SK-N-SH treated with all-trans-retinoic acid at 6 μM for 48 hours (cell line): ENCODE measurements around the gene FOXN3.

Experiments
- ATAC-seq: fragments of 200-7000 bp; cut with Tn5 transposase; 3 replicates; pipeline ENCODE4 v1.9.1; 2020; ENCODE audit warnings: mild to moderate bottlenecking, moderate library complexity
- ARNTL ChIP-seq: fragments of 450-650 bp; formaldehyde crosslinking; IDR thresholded peaks from 2 replicates; pipeline ENCODE4 v1.5.0; 2020; ENCODE audit warnings: low read depth, mild to moderate bottlenecking, moderate library complexity, borderline replicate concordance
- BACH2 ChIP-seq: fragments of 250-450 bp; sonication (Bioruptor Pico); IDR thresholded peaks from 2 replicates; pipeline ENCODE4 v1.9.0; 2021; ENCODE audit warnings: mild to moderate bottlenecking, borderline replicate concordance
- CSDC2 ChIP-seq: fragments of 250-450 bp; sonication (Bioruptor Pico); IDR thresholded peaks from 2 replicates; pipeline ENCODE4 v1.5.0; 2020; ENCODE audit warnings: mild to moderate bottlenecking, moderate library complexity
- ESRRG ChIP-seq: fragments of 250-450 bp; sonication (Bioruptor Pico); IDR thresholded peaks from 2 replicates; pipeline ENCODE4 v1.6.1; 2021; ENCODE audit warnings: mild to moderate bottlenecking
- GLIS3 ChIP-seq: fragments of 250-450 bp; sonication (Bioruptor Pico); IDR thresholded peaks from 2 replicates; pipeline ENCODE4 v1.5.0; 2020; ENCODE audit warnings: mild to moderate bottlenecking, moderate library complexity
- ISL1 ChIP-seq: fragments of 250-450 bp; sonication (Bioruptor Pico); IDR thresholded peaks from 2 replicates; pipeline ENCODE4 v2.1.2; 2022; ENCODE audit warnings: mild to moderate bottlenecking, moderate library complexity
- OSR1 ChIP-seq: fragments of 250-450 bp; sonication (Bioruptor Pico); IDR thresholded peaks from 2 replicates; pipeline ENCODE4 v1.8.0; 2022; ENCODE audit warnings: moderate library complexity, mild to moderate bottlenecking, inconsistent platforms
- PPARA ChIP-seq: fragments of 250-450 bp; sonication (Bioruptor Pico); IDR thresholded peaks from 2 replicates; pipeline ENCODE4 v1.5.0; 2020; ENCODE audit warnings: mild to moderate bottlenecking, borderline replicate concordance
- RARB ChIP-seq: fragments of 250-450 bp; sonication (Bioruptor Pico); IDR thresholded peaks from 2 replicates; pipeline ENCODE4 v1.8.0; 2021; ENCODE audit warnings: mild to moderate bottlenecking, moderate library complexity
- SNAI2 ChIP-seq: fragments of 250-450 bp; sonication (Bioruptor Pico); IDR thresholded peaks from 2 replicates; pipeline ENCODE4 v1.5.0; 2020; ENCODE audit warnings: mild to moderate bottlenecking, moderate library complexity
- TCF4 ChIP-seq: fragments of 250-450 bp; sonication (Bioruptor Pico); IDR thresholded peaks from 2 replicates; pipeline ENCODE4 v1.8.0; 2021; ENCODE audit warnings: mild to moderate bottlenecking, moderate library complexity, borderline replicate concordance
- TOX ChIP-seq: fragments of 250-450 bp; sonication (Bioruptor Pico); IDR thresholded peaks from 2 replicates; pipeline ENCODE4 v1.8.0; 2021; ENCODE audit warnings: mild to moderate bottlenecking, moderate library complexity, borderline replicate concordance
- ZC3H10 ChIP-seq: fragments of 250-450 bp; sonication (Bioruptor Pico); IDR thresholded peaks from 2 replicates; pipeline ENCODE4 v1.5.1; 2021; ENCODE audit warnings: mild to moderate bottlenecking, moderate library complexity
- ZFP3 ChIP-seq: fragments of 250-450 bp; sonication (Bioruptor Pico); IDR thresholded peaks from 2 replicates; pipeline ENCODE4 v1.5.0; 2020; ENCODE audit warnings: mild to moderate bottlenecking, moderate library complexity
- ZFP30 ChIP-seq: fragments of 450-650 bp; formaldehyde crosslinking; IDR thresholded peaks from 2 replicates; pipeline ENCODE4 v1.5.0; 2022; ENCODE audit warnings: mild to moderate bottlenecking, moderate library complexity
- ZNF565 ChIP-seq: fragments of 450-650 bp; formaldehyde crosslinking; conservative IDR thresholded peaks from 2 replicates; pipeline ENCODE4 v1.5.0; 2020; ENCODE audit warnings: low read depth, mild to moderate bottlenecking, moderate library complexity
- ZNF70 ChIP-seq: fragments of 450-650 bp; formaldehyde crosslinking; IDR thresholded peaks from 2 replicates; pipeline ENCODE4 v1.5.0; 2020; ENCODE audit warnings: mild to moderate bottlenecking, moderate library complexity
- TF ChIP-seq, protein P1 (sequence below): fragments of 250-450 bp; sonication (Bioruptor Pico); IDR thresholded peaks from 2 replicates; pipeline ENCODE4 v1.8.0; 2021; ENCODE audit warnings: low read depth, mild to moderate bottlenecking, moderate library complexity, borderline replicate concordance
- TF ChIP-seq, protein P2 (sequence below): fragments of 250-450 bp; sonication (Bioruptor Pico); IDR thresholded peaks from 2 replicates; pipeline ENCODE4 v1.5.1; 2021; ENCODE audit warnings: mild to moderate bottlenecking, moderate library complexity
- TF ChIP-seq, protein P3 (sequence below): fragments of 250-450 bp; sonication (Bioruptor Pico); IDR thresholded peaks from 2 replicates; pipeline ENCODE4 v1.5.1; 2020; ENCODE audit warnings: low read depth, mild to moderate bottlenecking, moderate library complexity
- TF ChIP-seq, protein P4 (sequence below): fragments of 250-450 bp; sonication (Bioruptor Pico); IDR thresholded peaks from 2 replicates; pipeline ENCODE4 v1.5.0; 2020; ENCODE audit warnings: mild to moderate bottlenecking, moderate library complexity

Gene FOXN3

DNA sequence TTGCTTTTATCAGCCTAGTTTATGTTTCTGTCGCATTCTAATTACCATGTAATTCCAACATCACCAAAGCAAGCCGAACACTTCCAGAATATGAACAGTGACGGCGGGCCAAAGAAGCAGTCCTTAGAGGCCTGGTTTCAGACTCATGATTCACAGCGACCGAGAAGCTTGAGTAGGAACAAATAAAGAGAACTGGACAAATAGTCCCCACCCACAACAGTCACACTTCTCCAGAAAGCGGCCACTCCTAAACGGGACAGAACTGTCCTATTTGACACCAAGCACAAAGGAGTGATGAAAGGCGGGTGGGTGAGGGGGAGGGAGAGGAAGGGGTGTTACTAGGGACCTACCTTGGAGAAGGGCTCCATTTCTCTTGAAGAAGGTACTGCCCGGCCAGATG is 136.4 kb downstream of the FOXN3 start:
- TF ChIP-seq ZFP3 (CRISPR knock-in tag) (no peak), GLIS3 (CRISPR knock-in tag) (no peak), TCF4 (no peak), ZFP30 (no peak), SNAI2 (CRISPR knock-in tag) (no peak), OSR1 (CRISPR knock-in tag) (no peak), ZNF565 (no peak), ISL1 (CRISPR knock-in tag) (no peak), PPARA (no peak), ARNTL (no peak)
- TF ChIP-seq, protein P1, sequence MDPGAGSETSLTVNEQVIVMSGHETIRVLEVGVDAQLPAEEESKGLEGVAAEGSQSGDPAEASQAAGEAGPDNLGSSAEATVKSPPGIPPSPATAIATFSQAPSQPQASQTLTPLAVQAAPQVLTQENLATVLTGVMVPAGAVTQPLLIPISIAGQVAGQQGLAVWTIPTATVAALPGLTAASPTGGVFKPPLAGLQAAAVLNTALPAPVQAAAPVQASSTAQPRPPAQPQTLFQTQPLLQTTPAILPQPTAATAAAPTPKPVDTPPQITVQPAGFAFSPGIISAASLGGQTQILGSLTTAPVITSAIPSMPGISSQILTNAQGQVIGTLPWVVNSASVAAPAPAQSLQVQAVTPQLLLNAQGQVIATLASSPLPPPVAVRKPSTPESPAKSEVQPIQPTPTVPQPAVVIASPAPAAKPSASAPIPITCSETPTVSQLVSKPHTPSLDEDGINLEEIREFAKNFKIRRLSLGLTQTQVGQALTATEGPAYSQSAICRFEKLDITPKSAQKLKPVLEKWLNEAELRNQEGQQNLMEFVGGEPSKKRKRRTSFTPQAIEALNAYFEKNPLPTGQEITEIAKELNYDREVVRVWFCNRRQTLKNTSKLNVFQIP (CRISPR knock-in tag), result no peak
- TF ChIP-seq, protein P2, sequence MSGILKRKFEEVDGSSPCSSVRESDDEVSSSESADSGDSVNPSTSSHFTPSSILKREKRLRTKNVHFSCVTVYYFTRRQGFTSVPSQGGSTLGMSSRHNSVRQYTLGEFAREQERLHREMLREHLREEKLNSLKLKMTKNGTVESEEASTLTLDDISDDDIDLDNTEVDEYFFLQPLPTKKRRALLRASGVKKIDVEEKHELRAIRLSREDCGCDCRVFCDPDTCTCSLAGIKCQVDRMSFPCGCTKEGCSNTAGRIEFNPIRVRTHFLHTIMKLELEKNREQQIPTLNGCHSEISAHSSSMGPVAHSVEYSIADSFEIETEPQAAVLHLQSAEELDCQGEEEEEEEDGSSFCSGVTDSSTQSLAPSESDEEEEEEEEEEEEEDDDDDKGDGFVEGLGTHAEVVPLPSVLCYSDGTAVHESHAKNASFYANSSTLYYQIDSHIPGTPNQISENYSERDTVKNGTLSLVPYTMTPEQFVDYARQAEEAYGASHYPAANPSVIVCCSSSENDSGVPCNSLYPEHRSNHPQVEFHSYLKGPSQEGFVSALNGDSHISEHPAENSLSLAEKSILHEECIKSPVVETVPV (CRISPR knock-in tag), result no peak

DNA sequence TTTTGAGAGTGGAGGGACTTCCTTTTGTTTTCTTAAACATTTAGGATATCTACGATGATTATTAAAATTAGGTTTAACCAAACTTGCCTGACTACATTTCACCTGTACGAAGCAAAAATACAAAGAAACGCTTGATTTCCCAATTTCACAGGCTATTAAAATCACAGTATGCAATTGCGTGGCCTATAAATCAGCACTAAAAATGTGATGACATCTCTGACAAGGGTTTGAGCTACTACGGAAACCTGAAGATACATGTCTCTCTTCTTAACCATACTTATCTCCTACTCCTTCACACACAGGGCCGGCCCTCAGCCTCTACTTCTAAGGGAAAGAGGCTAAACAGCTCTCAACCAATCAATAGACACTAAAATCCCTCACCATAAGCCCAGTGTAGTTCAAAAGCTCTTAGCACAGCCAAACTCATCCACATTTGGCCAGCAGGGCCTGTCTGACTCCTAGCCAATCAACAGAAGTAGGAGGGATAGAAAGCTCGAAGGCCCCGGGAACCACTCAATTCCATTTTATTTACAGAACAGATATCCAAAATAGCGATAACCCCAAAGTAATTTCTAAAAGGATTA is 137.3 kb downstream of the FOXN3 start:
- TF ChIP-seq, protein P3, sequence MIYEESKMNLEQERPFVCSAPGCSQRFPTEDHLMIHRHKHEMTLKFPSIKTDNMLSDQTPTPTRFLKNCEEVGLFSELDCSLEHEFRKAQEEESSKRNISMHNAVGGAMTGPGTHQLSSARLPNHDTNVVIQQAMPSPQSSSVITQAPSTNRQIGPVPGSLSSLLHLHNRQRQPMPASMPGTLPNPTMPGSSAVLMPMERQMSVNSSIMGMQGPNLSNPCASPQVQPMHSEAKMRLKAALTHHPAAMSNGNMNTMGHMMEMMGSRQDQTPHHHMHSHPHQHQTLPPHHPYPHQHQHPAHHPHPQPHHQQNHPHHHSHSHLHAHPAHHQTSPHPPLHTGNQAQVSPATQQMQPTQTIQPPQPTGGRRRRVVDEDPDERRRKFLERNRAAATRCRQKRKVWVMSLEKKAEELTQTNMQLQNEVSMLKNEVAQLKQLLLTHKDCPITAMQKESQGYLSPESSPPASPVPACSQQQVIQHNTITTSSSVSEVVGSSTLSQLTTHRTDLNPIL (CRISPR knock-in tag), result no peak
- TF ChIP-seq TCF4 (no peak), OSR1 (CRISPR knock-in tag) (no peak), ISL1 (CRISPR knock-in tag) (no peak), SNAI2 (CRISPR knock-in tag) (no peak), ZFP3 (CRISPR knock-in tag) (no peak), ZNF565 (no peak), ZNF70 (CRISPR knock-in tag) (no peak), CSDC2 (CRISPR knock-in tag) (no peak), ARNTL (no peak), RARB (CRISPR knock-in tag) (no peak), TOX (CRISPR knock-in tag) (no peak), ESRRG (CRISPR knock-in tag) (no peak)
- TF ChIP-seq, protein P1 (CRISPR knock-in tag), result no peak
- TF ChIP-seq, protein P4, sequence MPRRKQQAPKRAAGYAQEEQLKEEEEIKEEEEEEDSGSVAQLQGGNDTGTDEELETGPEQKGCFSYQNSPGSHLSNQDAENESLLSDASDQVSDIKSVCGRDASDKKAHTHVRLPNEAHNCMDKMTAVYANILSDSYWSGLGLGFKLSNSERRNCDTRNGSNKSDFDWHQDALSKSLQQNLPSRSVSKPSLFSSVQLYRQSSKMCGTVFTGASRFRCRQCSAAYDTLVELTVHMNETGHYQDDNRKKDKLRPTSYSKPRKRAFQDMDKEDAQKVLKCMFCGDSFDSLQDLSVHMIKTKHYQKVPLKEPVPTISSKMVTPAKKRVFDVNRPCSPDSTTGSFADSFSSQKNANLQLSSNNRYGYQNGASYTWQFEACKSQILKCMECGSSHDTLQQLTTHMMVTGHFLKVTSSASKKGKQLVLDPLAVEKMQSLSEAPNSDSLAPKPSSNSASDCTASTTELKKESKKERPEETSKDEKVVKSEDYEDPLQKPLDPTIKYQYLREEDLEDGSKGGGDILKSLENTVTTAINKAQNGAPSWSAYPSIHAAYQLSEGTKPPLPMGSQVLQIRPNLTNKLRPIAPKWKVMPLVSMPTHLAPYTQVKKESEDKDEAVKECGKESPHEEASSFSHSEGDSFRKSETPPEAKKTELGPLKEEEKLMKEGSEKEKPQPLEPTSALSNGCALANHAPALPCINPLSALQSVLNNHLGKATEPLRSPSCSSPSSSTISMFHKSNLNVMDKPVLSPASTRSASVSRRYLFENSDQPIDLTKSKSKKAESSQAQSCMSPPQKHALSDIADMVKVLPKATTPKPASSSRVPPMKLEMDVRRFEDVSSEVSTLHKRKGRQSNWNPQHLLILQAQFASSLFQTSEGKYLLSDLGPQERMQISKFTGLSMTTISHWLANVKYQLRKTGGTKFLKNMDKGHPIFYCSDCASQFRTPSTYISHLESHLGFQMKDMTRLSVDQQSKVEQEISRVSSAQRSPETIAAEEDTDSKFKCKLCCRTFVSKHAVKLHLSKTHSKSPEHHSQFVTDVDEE, result no peak
- no peak for ATAC-seq

More for the DNA sequence above, 136.4 kb downstream of the FOXN3 start:
- ATAC-seq, result no peak

DNA sequence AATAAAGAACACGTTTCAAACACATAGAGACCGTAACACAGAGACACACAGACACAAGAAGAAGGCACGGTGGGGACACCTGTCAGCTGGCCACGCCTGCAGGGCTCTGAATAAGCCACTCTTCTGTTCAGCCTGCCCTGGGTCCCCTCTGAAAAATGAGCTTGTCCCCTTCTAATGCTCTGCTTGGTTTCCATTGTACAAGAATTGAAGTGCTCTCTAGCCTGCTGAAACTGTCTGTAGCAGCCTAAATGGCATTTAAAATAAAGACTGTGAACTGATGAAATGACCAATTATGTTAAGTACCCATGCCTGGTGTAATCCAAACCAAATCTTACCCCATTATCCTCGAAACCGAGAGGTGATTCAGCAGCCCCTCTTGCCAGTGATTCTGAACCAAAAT is 139.8 kb downstream of the FOXN3 start:
- no peak for ATAC-seq
- TF ChIP-seq, protein P2 (CRISPR knock-in tag), result no peak
- TF ChIP-seq SNAI2 (CRISPR knock-in tag) (no peak), PPARA (no peak), TOX (CRISPR knock-in tag) (no peak), CSDC2 (CRISPR knock-in tag) (no peak), RARB (CRISPR knock-in tag) (no peak), BACH2 (CRISPR knock-in tag) (no peak), ZC3H10 (CRISPR knock-in tag) (no peak), OSR1 (CRISPR knock-in tag) (no peak), GLIS3 (CRISPR knock-in tag) (no peak)
- TF ChIP-seq, protein P1 (CRISPR knock-in tag), result no peak
- TF ChIP-seq, protein P4, result no peak
